CD4-positive, alpha-beta T cell treated with Interleukin-4 for 1 hour (primary cell): ENCODE measurements around the gene IVL.

Experiments used
- DNase-seq, 2 donors: peaks; one replicate each; pipeline ENCODE4 v3.0.0-alpha.2; 2020 to 2022

The IVL gene

DNA sequence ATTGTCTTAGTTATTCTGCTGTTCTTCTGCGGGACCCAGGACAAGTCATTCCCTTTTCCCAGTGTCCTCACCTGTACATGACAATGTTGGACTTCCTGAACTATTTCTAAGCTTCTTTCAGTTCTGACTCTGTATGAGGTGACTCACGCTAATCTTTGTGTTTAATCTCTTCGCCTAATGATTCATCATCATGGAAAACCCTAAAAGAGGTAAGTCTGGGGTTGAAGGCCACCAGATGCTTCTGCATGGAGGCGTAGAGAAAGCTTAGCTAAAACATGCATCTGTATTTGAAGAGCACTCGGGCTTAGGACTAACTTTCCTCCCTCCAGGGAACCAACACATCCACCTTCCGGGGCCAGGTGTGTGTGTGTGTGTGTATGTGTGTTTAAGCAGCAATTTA lies 46.1 kb downstream of the IVL start:
- no peak for DNase-seq

DNA sequence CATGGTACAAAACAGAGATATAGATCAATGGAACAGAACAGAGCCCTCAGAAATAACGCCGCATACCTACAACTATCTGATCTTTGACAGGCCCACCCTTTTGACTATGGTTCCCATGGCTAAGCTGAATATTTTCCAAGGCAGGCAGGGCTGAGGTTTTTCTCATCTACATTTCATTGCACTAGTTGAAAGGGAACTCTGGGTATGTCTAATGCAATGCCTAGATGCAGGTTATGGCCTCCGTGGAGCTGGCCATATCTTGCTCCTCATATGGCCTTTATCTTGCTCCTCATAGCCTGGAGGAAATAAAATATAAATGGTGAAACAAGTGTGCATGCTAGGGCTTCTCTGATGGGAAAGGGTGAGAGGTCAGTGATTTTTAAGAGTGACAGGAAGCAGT lies 49.2 kb downstream of the IVL start:
- DNase-seq = no peak

DNA sequence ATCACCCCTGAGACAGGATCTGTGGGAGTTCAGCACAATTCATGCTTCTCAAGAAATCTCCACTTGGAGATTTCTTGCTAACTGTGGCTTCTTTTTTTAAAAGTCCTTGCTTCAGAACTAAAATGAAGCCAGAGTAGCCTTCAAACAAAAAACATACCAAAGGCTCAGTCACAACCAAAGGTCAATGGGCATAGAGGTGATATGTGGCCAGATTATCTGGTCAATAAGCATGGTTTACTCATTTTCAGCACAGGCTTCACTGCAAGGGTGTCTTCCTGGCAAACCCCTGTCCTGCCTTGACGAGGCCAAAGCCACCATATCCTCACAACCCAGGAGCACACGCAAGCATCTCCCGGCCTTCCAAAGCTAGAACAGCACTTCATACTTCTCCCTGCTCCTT lies 50.9 kb downstream of the IVL start:
- no peak for DNase-seq

DNA sequence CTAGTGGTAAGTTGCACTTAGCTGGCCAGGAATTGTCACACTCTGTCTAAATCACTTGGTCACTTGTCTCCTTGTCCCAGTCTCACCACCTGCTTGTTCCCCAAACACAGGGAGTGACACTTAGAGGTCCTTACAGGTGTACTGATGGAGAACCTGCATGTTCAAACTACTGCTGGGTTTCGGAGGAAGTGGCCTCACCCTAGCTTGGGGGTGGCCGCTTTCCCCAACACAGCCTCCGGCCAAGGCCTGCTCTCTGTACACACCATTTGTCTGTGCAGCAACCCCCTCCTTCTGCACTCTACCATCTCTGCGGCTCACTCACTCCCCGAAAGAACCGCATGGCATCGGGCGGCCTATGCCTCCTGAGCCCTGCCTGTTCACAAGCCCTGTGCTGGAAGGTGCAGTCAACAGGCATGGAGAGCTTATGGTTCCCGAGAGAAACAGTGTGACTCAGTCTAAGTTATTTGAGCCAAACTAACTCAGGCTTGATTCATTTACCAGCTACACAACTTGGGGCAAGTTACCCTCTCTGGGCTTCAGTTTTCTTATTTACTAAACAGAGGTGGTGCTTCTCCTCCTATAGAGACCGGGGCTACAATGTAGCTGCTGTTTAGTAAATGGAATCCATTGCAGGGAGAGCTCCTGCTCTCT lies 51.6 kb downstream of the IVL start:
- no peak for DNase-seq

DNA sequence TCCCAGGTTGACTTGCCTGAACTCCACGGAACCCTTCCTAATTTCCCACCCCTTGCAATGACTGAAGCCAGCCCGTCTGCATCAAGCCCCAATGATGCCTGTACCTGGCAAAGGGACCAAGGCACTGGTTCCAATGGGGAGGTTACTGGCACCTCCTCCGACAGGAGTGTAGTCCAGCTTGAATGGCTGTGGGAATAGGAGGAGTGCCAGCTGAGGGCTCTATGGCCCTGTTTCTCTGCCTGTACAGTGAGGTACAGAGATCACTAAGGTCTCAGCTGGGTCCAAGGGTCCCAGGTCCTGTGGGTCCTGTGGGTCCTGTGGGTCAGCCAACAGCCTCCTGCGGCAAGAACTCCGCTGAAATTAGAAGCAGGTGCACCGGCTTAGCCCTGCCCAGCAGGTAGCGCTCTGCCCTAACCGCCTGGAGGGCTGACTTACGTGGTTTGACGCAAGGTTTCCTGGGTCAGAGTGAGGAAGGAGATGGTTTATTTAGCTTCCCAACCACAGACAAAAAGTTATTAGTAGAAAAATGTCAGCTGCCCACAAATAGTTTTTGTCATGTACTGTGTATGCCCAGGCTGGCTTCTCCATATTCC lies 52.2 kb downstream of the IVL start:
- DNase-seq = no peak
